ENCODE measurements around the gene TTLL5.

TTLL5 gene

GRCh38 chr14:75926431-75927115 lies 265.5 kb downstream of the TTLL5 start:
- no peak for DNase-seq (ENCODE audit: extremely low spot score)
- ChIA-PET CTCF (no interaction called here), POLR2A (no interaction called here)
- TF ChIP-seq ARNT (IDR thresholded peaks at IDR 0.05) = no peak
- no peak for TF ChIP-seq SP1 (IDR thresholded peaks at IDR 0.05)
- TF ChIP-seq SUZ12 (IDR thresholded peaks at IDR 0.05) = no peak
- no peak for TF ChIP-seq FOXA1 (IDR thresholded peaks at IDR 0.05)
- TF ChIP-seq FOXM1 (IDR thresholded peaks at IDR 0.05; ENCODE audit: borderline replicate concordance) = no peak
- no peak for TF ChIP-seq ZNF384 (IDR thresholded peaks at IDR 0.05)
- TF ChIP-seq PKNOX1 (IDR thresholded peaks at IDR 0.05) = no peak
- TF ChIP-seq NFRKB (IDR thresholded peaks at IDR 0.05) = no peak

DNA sequence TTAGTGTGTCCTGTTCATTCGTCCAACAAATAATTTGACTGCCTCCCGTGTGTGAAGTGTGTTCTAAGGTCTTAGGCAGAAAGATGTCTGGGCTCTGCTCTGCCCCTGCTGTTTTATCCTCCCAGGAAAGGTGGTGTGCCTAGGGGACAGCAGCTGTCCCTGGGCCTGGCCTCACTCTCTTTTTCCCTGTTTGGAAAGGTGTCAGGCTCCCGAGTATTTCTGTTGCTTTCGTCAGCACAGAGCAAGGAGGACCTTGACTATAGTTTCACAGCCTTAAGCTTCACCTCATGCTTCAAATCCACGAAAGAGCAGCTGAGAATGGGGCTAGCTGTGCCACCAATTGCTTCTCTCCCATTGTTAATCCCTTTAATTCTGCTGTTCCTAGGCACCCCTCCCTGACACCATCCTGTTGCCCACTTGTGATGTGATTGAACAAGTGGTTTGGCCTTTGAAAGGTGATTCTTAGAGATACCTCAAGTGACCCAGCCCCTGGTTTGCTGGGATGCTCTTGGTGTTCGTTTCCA lies 266.6 kb downstream of the TTLL5 start:
- CTCF ChIA-PET = no interaction called here
- TF ChIP-seq LEF1 (IDR thresholded peaks at IDR 0.05; ENCODE audit: borderline replicate concordance) (no peak), BHLHE40 (IDR thresholded peaks at IDR 0.05; ENCODE audit: borderline replicate concordance) (no peak), ARNT (IDR thresholded peaks at IDR 0.05) (no peak), FOXM1 (IDR thresholded peaks at IDR 0.05; ENCODE audit: borderline replicate concordance) (no peak), L3MBTL2 (conservative IDR thresholded peaks at IDR 0.05) (no peak), ZNF384 (IDR thresholded peaks at IDR 0.05) (no peak), SUZ12 (IDR thresholded peaks at IDR 0.05) (no peak), TARDBP (IDR thresholded peaks at IDR 0.05) (no peak), FOXK2 (IDR thresholded peaks at IDR 0.05) (no peak), CTBP1 (IDR thresholded peaks at IDR 0.05; ENCODE audit: borderline replicate concordance) (no peak), PKNOX1 (IDR thresholded peaks at IDR 0.05) (no peak), ELF4 (IDR thresholded peaks at IDR 0.05) (no peak)
- no peak for DNase-seq (ENCODE audit: extremely low spot score)
- POLR2A ChIA-PET = no interaction called here

DNA sequence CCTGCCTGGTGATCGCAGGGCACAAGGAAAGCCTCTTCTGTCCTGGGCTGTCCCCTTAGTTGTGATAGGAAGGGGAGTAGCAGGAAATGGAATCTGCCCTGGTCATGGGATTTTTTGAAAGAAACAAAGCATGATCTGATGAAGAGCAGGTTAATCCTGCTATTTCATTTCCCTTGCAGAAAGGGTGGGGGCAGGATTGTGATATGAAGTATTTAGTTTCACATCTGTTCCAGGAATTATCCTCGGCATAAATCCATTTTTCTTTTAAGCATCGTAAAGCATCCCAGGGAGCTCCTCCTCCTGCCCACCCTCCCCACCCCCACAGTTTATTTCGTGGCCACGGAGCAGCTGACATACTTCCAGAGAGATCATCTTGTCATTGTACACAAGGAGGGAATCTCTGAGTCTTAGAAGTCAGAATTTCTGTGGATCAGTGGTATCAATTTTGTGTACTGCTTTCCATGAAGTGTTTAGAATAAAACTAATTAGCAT lies 267.7 kb downstream of the TTLL5 start:
- no peak for DNase-seq (ENCODE audit: extremely low spot score)
- TF ChIP-seq FOXA1 (IDR thresholded peaks at IDR 0.05) = no peak
- no peak for TF ChIP-seq CTBP1 (IDR thresholded peaks at IDR 0.05; ENCODE audit: borderline replicate concordance)
- no peak for TF ChIP-seq NFRKB (IDR thresholded peaks at IDR 0.05)
- TF ChIP-seq FOXK2 (IDR thresholded peaks at IDR 0.05) = no peak
- POLR2A ChIA-PET = no interaction called here
- CTCF ChIA-PET = no interaction called here

GRCh38 chr14:75933712-75934296 lies 272.8 kb downstream of the TTLL5 start:
- ChIA-PET POLR2A (interaction anchor here (0.7 kb wide), 1 partner anchor 47 kb away, joined by 3 read pairs; no protein-coding TSS in a partner anchor), CTCF (interaction anchor here (2.4 kb wide), 1 partner anchor 27 kb away, joined by 8 read pairs; no protein-coding TSS in a partner anchor)
- DNase-seq (ENCODE audit: extremely low spot score) = no peak
- no peak for TF ChIP-seq LEF1 (IDR thresholded peaks at IDR 0.05; ENCODE audit: borderline replicate concordance)
- no peak for TF ChIP-seq L3MBTL2 (conservative IDR thresholded peaks at IDR 0.05)
- TF ChIP-seq SP1 (IDR thresholded peaks at IDR 0.05) = no peak
- TF ChIP-seq FOXK2 (IDR thresholded peaks at IDR 0.05) = no peak
- TF ChIP-seq CTBP1 (IDR thresholded peaks at IDR 0.05; ENCODE audit: borderline replicate concordance) = no peak
- TF ChIP-seq ZNF384 (IDR thresholded peaks at IDR 0.05) = no peak
- no peak for TF ChIP-seq BHLHE40 (IDR thresholded peaks at IDR 0.05; ENCODE audit: borderline replicate concordance)

- POLR2A ChIA-PET = no interaction called here
- CTCF ChIA-PET = interaction anchor here (2.4 kb wide), 1 partner anchor 29 kb away, joined by 8 read pairs; no protein-coding TSS in a partner anchor
- DNase-seq (ENCODE audit: extremely low spot score) = no peak
- TF ChIP-seq ELF4 (IDR thresholded peaks at IDR 0.05) = no peak
- no peak for TF ChIP-seq CTBP1 (IDR thresholded peaks at IDR 0.05; ENCODE audit: borderline replicate concordance)
- no peak for TF ChIP-seq NFRKB (IDR thresholded peaks at IDR 0.05)
- no peak for TF ChIP-seq BHLHE40 (IDR thresholded peaks at IDR 0.05; ENCODE audit: borderline replicate concordance)
- TF ChIP-seq TARDBP (IDR thresholded peaks at IDR 0.05) = no peak
- TF ChIP-seq L3MBTL2 (conservative IDR thresholded peaks at IDR 0.05) = no peak
- TF ChIP-seq SP1 (IDR thresholded peaks at IDR 0.05) = no peak
- TF ChIP-seq LEF1 (IDR thresholded peaks at IDR 0.05; ENCODE audit: borderline replicate concordance) = no peak
- TF ChIP-seq FOXA1 (IDR thresholded peaks at IDR 0.05) = no peak
- no peak for TF ChIP-seq ARNT (IDR thresholded peaks at IDR 0.05)
Measured at GRCh38 chr14:75934998-75935628, 274.1 kb downstream of the TTLL5 start.

GRCh38 chr14:75939200-75939599 lies 278.2 kb downstream of the TTLL5 start:
- POLR2A ChIA-PET = no interaction called here
- TF ChIP-seq TARDBP (IDR thresholded peaks at IDR 0.05) = no peak
- no peak for TF ChIP-seq ZNF384 (IDR thresholded peaks at IDR 0.05)
- no peak for TF ChIP-seq SP1 (IDR thresholded peaks at IDR 0.05)
- TF ChIP-seq ARNT (IDR thresholded peaks at IDR 0.05) = no peak
- no peak for TF ChIP-seq LEF1 (IDR thresholded peaks at IDR 0.05; ENCODE audit: borderline replicate concordance)
- no peak for TF ChIP-seq SUZ12 (IDR thresholded peaks at IDR 0.05)
- CTCF ChIA-PET = no interaction called here
- no peak for DNase-seq (ENCODE audit: extremely low spot score)

GRCh38 chr14:75941030-75941429 lies 280.0 kb downstream of the TTLL5 start:
- TF ChIP-seq LEF1 (IDR thresholded peaks at IDR 0.05; ENCODE audit: borderline replicate concordance) = no peak
- no peak for TF ChIP-seq HDGF (IDR thresholded peaks at IDR 0.05; ENCODE audit: borderline replicate concordance)
- TF ChIP-seq L3MBTL2 (conservative IDR thresholded peaks at IDR 0.05) = no peak
- TF ChIP-seq FOXA1 (IDR thresholded peaks at IDR 0.05) = no peak
- TF ChIP-seq SUZ12 (IDR thresholded peaks at IDR 0.05) = no peak
- TF ChIP-seq SP1 (IDR thresholded peaks at IDR 0.05) = no peak
- no peak for TF ChIP-seq PKNOX1 (IDR thresholded peaks at IDR 0.05)
- no peak for TF ChIP-seq CTBP1 (IDR thresholded peaks at IDR 0.05; ENCODE audit: borderline replicate concordance)
- TF ChIP-seq TARDBP (IDR thresholded peaks at IDR 0.05) = no peak
- TF ChIP-seq ELF4 (IDR thresholded peaks at IDR 0.05) = no peak
- no peak for TF ChIP-seq FOXK2 (IDR thresholded peaks at IDR 0.05)
- TF ChIP-seq FOXM1 (IDR thresholded peaks at IDR 0.05; ENCODE audit: borderline replicate concordance) = no peak
- no peak for TF ChIP-seq ZNF384 (IDR thresholded peaks at IDR 0.05)
- no peak for TF ChIP-seq NFRKB (IDR thresholded peaks at IDR 0.05)
- TF ChIP-seq ARNT (IDR thresholded peaks at IDR 0.05) = no peak
- TF ChIP-seq BHLHE40 (IDR thresholded peaks at IDR 0.05; ENCODE audit: borderline replicate concordance) = no peak
- no peak for DNase-seq (ENCODE audit: extremely low spot score)
- ChIA-PET CTCF (no interaction called here), POLR2A (no interaction called here)

All from HEK293T (cell line).